HG03280 (cell line): Measurements from ENCODE around the gene TWIST2.

Experiments
- ATAC-seq: cut with Tn5 transposase; IDR thresholded peaks from one replicate; pipeline ENCODE4 v1.9.1; 2021; ENCODE audit warnings: mild to moderate bottlenecking, moderate library complexity; ENCODE audit not compliant: unreplicated experiment

TWIST2 gene

DNA sequence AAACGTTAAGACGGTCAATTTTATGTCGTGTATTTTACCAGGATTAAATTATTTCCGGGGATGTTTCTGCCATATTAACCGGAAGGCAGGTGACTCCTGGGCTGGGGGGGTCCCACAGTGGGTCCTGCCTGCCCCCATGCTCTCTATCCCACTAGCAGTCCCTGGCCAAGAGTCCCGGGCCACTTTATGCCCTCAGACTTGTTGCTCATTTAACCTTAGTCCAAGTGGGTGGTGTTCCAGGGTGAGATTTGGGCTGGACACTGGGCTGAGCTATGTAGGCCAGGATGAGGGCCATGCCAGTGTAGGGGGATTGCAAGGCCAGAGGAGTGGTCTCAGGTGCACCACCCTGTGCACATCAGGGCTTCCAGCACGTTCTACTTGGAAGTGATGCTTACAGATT, 24.1 kb downstream of the TWIST2 start:
- no peak for ATAC-seq

DNA sequence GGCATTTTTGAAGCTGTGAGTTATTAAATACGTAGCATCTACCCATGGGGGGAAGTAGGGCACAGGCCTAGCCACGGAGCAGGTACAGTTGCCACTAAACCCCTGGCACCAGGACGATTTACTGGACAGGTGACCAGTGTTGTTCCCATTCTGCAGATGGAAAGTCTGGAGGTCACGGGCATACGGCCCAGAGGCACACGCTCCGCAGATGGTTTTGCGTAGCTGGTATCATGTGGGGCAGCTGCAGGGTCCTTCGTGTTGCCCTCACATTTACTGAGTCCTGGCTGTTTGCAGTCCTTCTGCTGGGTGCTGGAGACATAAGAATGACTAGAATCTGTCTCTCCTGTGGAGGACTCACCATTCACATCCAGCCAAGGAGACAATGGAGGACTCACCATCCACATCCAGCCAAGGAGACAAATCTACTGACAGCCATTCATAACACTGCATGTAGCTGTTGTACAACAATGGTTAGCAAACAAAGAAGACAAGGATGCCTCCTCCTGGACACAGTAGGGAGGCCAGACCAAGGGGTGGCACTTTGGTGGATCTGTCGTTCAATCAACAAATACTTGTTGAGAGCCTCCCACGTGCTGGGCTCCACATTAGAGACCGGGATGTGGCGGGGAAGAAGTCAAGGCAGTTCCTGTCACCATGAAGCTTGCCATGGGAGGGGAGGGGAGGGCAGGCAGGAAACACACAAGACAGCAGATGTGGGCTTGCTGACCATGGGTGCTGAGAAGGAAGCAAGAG, 24.9 kb downstream of the TWIST2 start:
- no peak for ATAC-seq

DNA sequence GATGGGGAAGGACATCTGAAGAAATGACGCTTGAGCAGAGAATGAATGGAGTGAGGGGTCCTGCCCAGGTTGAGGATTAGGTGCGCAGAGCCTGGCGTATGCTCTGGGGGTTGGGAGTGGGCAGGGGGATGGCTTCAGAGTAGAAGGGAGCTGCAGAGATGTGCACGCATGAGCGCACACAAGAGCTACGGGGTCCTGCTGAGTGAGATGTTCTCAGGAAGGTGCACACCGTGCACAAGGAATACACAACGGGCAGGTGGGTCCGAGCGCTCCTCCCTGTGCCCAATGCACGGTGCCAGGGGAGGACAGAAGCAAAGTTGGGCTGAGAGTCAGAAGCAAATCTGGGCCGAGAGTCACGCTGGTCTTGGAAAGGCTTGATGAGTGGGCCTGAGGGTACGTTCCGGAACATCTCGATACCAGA, 25.5 kb downstream of the TWIST2 start:
- no peak for ATAC-seq

DNA sequence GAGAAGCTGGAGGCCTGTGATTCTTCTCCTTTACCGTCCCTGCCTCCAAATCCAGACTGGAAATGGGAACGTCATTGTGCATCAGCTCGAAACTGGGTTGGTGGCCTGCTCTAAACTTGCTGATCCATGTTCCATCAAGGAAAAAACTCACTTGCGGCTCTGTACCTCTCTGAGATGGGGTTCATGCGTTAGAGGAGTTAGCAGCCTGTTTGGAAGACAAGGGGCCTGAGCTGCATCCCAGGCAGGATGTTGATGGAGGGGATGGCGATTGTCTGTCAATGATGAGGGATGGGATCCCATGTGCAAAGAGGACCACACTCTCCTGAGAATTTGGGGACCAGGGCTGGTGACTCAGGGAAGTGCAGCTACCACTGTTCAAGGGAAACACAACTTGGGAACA, 26.0 kb downstream of the TWIST2 start:
- ATAC-seq, result no peak

DNA sequence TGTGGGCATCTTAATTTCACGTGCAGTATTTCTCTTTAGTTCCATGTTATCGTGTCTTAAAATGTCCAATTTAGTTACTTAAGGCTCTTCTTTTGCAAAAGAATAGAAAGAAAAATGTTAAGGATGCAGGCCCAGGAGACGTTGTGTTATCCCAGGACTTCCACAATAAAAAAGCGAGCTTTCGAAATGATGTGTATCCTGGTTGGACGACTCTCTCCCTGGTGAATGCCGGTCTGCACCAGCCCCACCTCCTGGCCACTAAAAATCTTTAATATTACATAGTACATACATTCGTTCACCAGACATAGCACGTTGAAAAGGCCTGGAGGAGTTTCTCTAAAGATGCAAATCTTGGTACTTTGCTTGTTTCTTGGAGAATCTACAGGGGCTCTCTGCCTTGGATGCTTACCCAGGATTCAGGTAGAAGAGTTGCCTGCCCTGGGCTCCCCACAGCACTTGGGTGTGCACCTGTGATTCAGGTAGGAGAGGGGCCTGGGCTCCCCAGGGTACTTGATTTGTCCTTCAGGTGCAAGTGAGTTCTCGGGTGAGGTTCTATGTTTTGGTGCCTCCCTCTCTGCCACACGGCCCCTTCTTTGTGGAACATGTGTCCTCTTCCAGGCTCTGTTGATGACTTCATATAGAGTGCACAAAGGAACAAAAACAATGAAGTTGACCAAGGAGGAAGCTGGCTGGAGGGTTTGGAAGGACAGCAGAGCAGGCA, 26.6 kb downstream of the TWIST2 start:
- no peak for ATAC-seq

DNA sequence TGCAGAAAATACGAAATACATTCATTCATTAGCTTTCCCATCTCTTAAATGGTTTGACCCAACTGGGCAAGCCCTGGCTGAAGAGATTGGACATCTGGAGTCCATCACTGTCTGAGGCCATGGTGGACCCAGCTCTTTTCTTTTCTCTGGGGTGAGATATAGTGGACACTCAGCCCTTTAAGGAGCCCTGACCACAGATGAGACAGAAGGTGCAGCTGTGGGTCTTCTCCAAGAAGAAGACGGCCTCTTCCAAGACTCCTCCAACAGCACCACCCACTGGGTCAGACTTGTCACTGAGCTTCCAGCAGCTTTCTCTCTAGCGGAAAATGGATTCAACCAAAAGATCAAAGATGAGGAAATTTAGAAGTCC, 27.2 kb downstream of the TWIST2 start:
- ATAC-seq, result no peak

DNA sequence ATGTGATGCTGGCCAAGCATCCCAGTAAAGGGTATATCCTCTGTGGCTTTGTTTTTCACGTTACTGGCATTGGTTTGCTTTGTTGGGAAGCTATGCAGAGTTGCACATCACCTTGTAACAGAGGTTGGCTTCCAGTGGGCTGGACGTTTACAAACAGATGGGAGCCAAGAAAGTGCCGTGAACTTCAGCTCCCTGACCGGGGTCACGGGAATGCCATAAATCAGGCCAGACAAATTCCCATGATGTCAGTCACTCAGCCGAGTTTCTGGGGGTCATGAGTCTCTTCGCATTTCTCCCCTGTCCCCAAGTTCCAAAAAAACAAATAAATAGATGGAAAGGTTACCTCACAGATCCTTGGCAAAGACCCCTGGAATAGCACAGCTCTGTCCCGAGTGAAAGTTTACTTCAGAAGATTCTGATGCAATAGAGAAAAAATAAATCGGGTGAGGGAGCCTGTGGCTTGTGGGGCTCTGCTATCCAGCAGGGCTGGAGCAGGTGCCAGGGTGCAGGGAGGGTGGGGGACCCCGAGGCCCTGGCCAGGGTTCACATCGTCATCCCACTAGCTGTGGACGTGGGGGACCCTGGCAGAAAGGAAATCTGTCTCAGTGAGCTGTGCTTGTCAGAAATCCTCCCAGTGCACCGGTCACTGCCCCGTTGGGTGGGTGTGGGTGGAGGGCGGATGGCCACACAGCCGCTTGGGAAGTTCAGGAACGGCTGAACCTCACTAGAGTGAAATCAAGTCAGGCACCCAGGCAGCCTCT, 27.8 kb downstream of the TWIST2 start:
- ATAC-seq, result no peak

DNA sequence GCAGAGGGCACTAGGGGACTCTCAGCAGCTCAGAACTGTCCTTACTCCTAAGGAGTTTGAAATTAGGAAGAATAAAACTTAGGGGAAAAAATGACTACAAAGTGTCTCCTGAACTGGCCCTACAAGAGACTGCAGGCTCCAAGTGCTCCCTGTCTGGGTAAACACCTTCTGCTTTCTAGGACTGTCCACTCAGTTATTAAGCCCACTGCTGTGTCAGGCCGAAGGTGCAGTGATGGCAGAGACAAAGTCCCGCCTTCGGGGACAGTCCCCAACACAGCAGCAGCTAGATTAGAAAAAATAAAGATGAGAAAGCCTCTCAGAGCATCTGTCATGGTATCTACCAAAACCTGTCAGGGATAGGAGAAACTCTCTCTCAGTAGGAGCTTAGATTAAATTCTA, 28.3 kb downstream of the TWIST2 start:
- no peak for ATAC-seq

DNA sequence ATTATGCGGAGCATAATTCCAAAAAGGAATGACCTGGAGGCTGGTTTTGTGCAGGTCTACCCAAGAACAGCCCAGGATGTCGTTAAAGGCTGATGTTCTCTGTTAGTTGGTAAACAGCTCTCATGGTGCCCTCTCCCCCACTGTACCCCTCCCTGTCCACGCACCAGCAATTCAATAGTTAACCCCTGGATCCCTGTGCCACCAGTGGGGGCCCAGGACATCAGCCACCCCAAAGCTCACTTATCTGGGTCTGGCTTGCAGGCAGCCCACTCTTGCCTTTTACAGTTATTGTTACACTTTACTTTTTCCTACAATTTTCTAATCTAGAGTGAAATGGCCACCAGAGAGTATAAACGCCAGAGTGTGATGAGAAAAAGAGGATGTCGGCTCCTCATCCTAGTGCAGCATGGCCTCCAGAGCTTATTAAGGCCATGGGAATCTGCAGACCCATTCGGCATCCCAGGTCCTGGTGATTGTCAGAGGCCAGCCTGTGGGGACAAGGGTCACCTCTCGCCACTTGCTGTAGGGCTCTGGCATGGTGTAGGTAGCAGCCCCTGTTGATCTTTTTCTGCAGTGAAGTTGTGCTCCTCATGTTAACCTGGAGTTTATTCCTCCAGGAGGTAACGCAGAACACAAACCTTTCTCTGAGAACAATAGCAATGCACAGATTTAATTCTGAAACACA, 30.3 kb downstream of the TWIST2 start:
- no peak for ATAC-seq

DNA sequence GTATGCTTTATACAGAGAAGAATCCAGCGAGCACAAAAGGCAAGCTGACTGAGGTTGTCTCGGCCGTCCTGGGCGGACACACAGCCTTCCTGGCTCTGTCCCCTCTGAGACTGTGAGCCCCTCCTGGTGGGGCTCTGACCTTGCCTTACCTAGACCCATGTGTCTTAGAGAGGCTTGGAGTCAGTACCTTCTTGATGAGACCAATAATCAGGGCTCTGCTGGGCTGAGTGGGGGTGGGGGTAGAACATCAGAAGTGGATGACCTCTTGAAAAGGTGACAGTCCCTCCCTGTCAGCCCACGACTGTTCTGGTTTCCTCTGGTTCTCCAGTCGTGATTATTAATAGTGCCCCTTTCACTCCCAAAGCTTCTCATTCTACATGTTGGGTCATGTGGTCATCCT, 31.2 kb downstream of the TWIST2 start:
- no peak for ATAC-seq

DNA sequence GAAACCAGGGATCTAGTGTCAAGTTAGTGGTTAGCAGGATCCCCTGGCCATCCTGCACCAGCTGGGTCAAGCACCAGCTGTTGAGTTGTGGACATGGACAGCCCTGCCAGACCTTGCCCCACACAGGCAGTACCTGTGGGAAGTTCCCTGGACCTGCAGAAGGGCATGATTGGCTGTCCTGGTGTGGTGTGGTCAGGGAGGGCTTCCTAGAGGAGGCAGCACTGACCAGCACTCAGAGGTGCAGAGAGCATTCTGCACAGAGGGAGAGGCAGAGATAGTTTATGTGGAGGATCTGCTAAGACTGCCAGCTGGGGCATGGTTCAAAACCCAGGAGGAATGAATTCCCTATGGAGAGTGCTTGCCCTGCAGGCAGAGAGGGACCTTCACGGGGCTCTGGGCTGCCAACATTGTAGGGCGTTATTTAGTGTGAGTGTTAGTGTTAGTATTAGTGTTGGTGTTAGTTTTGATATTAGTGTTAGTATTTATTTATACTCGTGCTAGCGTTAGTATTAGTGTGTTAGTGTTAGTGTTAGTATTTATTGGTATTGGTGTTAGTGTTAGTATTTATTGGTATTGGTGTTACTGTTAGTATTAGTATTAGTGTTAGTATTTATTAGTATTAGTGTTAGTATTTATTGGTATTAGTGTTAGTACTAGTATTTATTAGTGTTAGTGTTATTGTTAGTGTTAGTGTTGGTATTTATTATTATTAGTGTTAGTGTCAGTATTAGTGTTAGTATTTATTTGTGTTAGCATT, 31.9 kb downstream of the TWIST2 start:
- ATAC-seq, result no peak

DNA sequence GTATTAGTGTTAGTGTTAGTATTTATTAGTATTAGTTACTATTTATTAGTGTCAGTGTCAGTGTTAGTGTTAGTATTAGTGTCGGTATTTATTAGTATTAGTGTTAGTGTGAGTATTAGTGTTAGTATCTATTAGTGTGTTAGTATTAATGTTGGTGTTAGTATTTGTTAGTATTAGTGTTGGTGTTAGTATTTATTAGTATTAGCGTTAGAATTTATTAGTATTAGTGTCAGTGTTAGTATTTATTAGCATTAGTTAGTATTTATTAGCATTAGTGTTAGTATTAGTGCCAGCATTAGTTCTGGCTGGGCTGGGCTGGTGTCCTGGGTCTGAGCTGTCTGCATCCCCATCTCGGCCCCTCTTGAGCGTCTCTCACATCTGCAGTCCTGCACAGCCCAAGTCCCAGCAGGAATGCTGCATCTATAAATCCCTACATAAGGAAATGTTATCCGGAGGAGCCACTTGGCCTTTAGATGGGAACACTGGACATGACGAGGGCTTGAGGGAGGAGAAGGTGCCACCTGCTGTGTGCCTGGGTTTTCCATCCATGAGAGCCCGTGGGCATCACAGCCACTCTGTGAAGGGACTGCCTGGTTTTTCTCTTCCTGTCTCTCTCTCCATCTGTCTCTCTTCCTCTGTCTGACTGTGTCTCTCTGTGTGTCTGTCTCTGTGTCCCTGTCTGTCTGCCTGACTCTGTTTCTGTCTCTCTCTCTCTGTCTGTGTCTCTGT, 33.6 kb downstream of the TWIST2 start:
- ATAC-seq, result no peak

DNA sequence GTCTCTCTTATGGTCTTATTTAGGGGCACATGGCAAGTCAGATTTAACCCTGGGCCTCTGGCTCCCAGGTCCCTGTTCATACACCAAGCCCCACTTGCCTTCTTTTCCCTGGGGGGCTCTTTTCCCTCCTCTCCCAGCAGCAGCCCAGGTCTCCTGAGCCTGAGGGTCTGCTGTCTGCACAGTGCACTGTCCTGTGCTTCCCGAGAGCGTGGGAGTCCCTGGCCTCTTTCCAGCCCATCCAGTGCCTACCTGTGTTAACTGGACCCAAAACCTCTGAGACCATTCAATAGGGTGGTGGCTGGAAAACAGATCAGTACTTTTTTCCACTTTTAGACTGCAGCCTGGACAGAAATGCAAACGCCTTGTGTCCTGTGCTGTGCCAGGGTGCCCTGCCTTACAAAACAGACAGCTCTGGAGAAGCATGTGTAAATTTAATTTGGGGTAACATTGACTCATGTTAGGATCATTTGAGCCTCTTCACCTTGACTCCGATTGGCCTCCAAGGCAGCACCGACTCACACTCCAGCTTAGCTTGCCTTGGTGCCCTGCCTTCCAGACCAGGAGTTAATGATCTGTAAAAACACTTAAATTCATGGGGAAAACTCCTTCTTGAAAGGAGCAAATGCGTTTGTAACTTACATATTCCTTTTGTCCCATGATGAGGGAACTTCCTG, 34.3 kb downstream of the TWIST2 start:
- no peak for ATAC-seq

DNA sequence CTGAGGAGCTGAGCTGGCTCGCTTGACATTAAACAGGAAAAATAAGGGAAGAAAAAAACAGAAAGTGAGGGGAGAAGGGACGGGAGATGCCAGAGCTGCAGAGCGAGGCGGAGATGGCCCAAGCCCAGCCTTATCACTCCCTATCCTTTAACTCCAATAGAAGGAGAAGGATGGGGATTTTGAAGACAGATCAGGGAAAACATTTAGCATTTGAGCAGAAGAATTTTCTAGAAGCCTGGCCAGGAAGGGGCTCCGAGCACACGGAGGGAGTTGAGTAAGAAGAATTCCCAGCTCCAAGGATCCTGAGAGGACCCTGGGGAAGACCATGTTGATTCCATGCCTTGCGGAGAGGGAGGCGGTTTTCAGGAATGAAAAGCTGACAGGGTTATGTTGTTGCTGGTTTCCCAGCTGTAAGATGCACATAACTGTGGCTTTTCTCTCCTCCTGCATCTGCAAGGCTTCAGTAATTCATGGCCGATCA, 35.6 kb downstream of the TWIST2 start:
- no peak for ATAC-seq

DNA sequence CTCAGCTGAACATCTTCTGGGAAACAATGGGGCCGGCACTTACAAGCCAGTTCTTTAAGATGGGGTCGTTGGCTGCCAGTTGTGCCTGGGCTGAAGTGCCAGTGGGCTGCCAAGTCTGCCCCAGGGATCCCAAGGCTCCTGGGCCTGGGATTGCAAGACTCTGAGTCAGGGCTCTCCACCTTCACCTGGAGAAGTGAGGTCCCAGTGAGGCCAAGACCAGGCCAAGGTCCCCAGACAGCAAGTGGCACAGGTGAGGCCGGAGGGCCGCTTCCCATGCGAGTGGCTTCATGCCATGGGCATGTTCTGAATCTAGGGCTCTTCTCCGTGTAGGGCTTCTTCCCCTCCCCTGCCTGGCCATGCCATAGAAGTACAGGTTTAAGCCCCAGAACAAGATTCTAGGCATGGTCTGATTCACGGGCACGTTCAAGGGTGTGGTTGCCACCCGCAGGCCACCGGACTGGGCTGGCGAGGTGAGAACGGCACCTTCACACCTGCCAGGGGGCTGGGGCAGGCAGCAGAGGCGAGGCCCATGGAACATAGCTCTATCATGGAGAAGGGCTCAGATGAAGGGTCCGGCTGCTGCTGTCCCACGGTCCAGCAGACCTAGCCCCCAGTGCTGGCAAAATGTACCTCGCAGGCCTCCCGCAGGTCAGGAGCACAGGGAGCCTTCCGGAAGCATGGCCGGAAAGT, 36.4 kb downstream of the TWIST2 start:
- no peak for ATAC-seq

DNA sequence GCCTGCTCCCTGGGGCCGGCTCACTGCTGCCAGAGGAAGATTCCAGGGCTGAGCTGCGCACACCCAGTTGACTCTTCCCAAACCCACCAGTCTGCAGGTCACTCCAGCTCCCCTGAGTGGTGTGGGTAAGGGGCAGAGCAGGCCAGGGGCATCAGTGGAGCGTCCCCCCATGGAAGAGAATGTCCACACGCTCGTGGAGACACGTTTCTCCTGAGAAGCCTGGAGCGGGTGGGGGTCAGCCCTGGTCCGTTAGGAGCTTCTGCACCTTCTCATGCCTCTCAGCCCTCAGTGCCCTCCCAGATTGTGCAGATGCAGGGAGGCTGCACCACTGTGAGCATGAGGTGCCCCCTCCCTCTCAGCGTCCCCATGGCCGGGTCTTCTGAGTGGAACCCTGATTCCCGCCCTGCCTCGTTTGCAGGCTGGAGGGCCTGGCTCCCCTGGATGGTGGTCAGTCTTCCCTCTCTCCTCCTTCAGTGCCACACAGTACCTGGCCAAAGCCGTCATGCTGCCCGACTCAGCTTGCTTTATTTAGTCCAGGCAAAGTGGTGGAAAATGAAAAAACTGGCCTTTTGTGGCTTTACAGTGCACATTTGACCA, 37.0 kb downstream of the TWIST2 start:
- no peak for ATAC-seq

DNA sequence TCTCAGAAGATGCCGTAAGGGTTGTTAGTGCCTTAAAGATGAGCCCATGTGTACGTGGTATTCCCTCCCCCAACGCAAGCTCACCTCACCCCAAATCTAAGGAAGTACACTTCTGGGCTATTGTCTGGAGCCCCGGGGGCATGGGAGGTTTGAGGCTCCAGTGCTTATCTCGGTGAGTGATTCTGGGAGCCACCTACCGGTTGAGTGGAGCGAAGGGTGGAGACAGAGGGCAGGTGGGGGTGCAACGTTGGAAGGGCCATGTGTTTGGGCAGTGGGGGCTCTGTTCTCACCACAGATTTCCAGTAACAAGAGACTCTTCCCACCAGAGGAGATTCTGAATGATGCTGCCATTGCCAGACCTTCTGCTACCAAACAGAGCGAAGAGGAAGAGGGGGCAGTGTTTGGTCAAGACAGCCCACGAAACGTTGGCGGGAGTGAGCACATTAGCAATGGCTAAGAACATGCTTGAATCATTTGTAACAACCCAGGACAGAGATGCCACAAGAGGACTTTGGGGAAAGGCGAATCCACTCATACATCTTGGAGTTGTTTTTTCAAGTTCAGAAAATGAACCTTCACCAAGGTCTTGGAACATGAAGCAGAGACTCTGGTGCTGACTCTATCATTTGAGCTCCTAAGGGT, 38.7 kb downstream of the TWIST2 start:
- no peak for ATAC-seq

DNA sequence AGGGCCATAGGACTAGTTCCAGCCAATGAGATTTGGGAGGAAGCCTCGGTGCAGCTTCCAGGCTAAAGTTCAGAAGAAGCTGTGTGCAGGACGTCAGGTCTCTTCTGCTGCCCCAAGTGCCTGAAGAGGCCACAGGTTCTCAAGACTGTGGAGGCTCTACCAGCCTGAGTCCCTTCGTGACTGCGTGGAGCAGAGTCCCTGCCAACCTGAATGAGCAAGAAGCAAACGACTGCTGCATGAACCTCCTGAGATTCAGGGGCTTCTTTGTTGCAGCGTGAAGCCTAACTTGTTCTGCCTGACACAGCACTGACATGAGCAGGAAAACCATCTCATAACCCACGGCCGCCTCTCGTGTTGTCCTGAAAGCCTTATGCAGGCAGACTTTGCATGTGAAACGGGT, 39.7 kb downstream of the TWIST2 start:
- no peak for ATAC-seq
